HepG2 (cell line): ENCODE results near the gene NDUFB6. TPM values are rescaled to one million over a fixed set of nuclear protein-coding genes. Genes with fewer than 3 reads are reported as not detected.

Source experiments
- ATF4 ChIP-seq, 2 experiments: fragments of 450-650 bp in 1 of 2; sonication (generic) in 1 of 2; formaldehyde crosslinking; IDR thresholded peaks; 2 replicates each; pipeline versions ENCODE4 v1.5.0 to v1.8.0; 2020 to 2022; ENCODE audit warnings: mild to moderate bottlenecking in 1 of 2, missing genetic modification reagents in 1 of 2
- DMAP1 ChIP-seq: IDR thresholded peaks from 2 replicates; pipeline ENCODE4 v1.6.1; 2016
- DMTF1 ChIP-seq: sonication (generic); formaldehyde crosslinking; IDR thresholded peaks from 2 replicates; pipeline ENCODE4 v1.4.0; 2020; ENCODE audit warnings: mild to moderate bottlenecking, missing genetic modification reagents
- GMEB1 ChIP-seq: sonication (generic); formaldehyde crosslinking; IDR thresholded peaks from 2 replicates; pipeline ENCODE4 v1.5.1; 2020; ENCODE audit warnings: missing genetic modification reagents, mild to moderate bottlenecking, borderline replicate concordance
- KLF16 ChIP-seq, 2 experiments: sonication (generic) in 1 of 2; formaldehyde crosslinking in 1 of 2; IDR thresholded peaks; 2 replicates each; pipeline versions ENCODE4 v1.6.1 to v1.8.0; 2016 to 2023; ENCODE audit warnings: missing genetic modification reagents in 2 of 2, missing compliant biosample characterization in 1 of 2
- MLLT10 ChIP-seq: sonication (generic); formaldehyde crosslinking; IDR thresholded peaks from 2 replicates; pipeline ENCODE4 v1.4.0; 2020; ENCODE audit warnings: missing genetic modification reagents
- MLX ChIP-seq: IDR thresholded peaks from 2 replicates; pipeline ENCODE4 v1.6.1; 2016
- MYC ChIP-seq: sonication (generic); formaldehyde crosslinking; IDR thresholded peaks from 2 replicates; pipeline ENCODE4 v1.9.0; 2021; ENCODE audit warnings: missing genetic modification reagents, borderline replicate concordance
- NFKB2 ChIP-seq: sonication (generic); formaldehyde crosslinking; IDR thresholded peaks from 2 replicates; pipeline ENCODE4 v1.4.0; 2020; ENCODE audit warnings: missing genetic modification reagents, borderline replicate concordance
- ONECUT2 ChIP-seq: sonication (generic); formaldehyde crosslinking; IDR thresholded peaks from 2 replicates; pipeline ENCODE4 v1.4.0; 2020; ENCODE audit warnings: missing genetic modification reagents
- TBP ChIP-seq: sonication (generic); formaldehyde crosslinking; IDR thresholded peaks from 2 replicates; pipeline ENCODE4 v1.5.0; 2020; ENCODE audit warnings: missing genetic modification reagents
- TCF12 ChIP-seq, 2 experiments: fragments of 450-650 bp in 1 of 2; sonication (generic) in 1 of 2; formaldehyde crosslinking in 1 of 2; IDR thresholded peaks; 2 replicates each; pipeline versions ENCODE4 v1.6.1 to v1.8.0; 2017 to 2022; ENCODE audit warnings: antibody characterized with exemption in 1 of 2, mild to moderate bottlenecking in 1 of 2, missing genetic modification reagents in 1 of 2, moderate library complexity in 1 of 2
- THRA ChIP-seq: sonication (generic); formaldehyde crosslinking; IDR thresholded peaks from 2 replicates; pipeline ENCODE4 v1.4.0; 2020; ENCODE audit warnings: missing genetic modification reagents, borderline replicate concordance
- ZFP90 ChIP-seq: sonication (generic); formaldehyde crosslinking; IDR thresholded peaks from 2 replicates; pipeline ENCODE4 v1.8.0; 2022; ENCODE audit warnings: missing genetic modification reagents, mild to moderate bottlenecking, inconsistent platforms, borderline replicate concordance
- ZNF225 ChIP-seq: sonication (generic); formaldehyde crosslinking; IDR thresholded peaks from 2 replicates; pipeline ENCODE4 v1.4.0; 2020; ENCODE audit warnings: mild to moderate bottlenecking, missing genetic modification reagents
- ZNF292 ChIP-seq: sonication (generic); formaldehyde crosslinking; IDR thresholded peaks from 2 replicates; pipeline ENCODE4 v1.8.1; 2022; ENCODE audit warnings: mild to moderate bottlenecking, low read depth, missing genetic modification reagents, borderline replicate concordance
- ZNF34 ChIP-seq: sonication (generic); formaldehyde crosslinking; IDR thresholded peaks from 2 replicates; pipeline ENCODE4 v1.4.0; 2020; ENCODE audit warnings: mild to moderate bottlenecking, missing genetic modification reagents, borderline replicate concordance
- ZNF543 ChIP-seq: sonication (generic); formaldehyde crosslinking; IDR thresholded peaks from 2 replicates; pipeline ENCODE4 v1.4.0; 2020; ENCODE audit warnings: mild to moderate bottlenecking, missing genetic modification reagents
- ZNF547 ChIP-seq: sonication (generic); formaldehyde crosslinking; IDR thresholded peaks from 2 replicates; pipeline ENCODE4 v1.5.1; 2020; ENCODE audit warnings: mild to moderate bottlenecking, missing genetic modification reagents
- ZNF567 ChIP-seq: sonication (generic); formaldehyde crosslinking; IDR thresholded peaks from 2 replicates; pipeline ENCODE4 v1.8.1; 2023; ENCODE audit warnings: mild to moderate bottlenecking, missing genetic modification reagents, borderline replicate concordance
- ZNF766 ChIP-seq: sonication (generic); formaldehyde crosslinking; IDR thresholded peaks from 2 replicates; pipeline ENCODE4 v1.5.0; 2020; ENCODE audit warnings: missing genetic modification reagents, borderline replicate concordance
- ZSCAN20 ChIP-seq: sonication (generic); formaldehyde crosslinking; IDR thresholded peaks from 2 replicates; pipeline ENCODE4 v1.4.0; 2020; ENCODE audit warnings: missing genetic modification reagents, mild to moderate bottlenecking, borderline replicate concordance
- polyA plus RNA-seq, 8 experiments: library from polyadenylated mRNA; depleted of rRNA in 3 of 8; stranded (reverse) in 7 of 8; unstranded in 1 of 8; fragments of >200 nt; fragmentation: Illumina TruSeq in 4 of 8; extraction: Trizol in 4 of 8; gene quantifications; 2 replicates each; pipeline versions ENCODE4 v1.2.1 to v1.2.3, GENCODE V29; 2011 to 2016; ENCODE audit warnings: low read depth in 4 of 8, missing spikeins in 1 of 8, mixed read lengths in 1 of 8; ENCODE audit not compliant: insufficient read depth in 1 of 8
- total RNA-seq, 5 experiments: library from RNA; depleted of rRNA; stranded (reverse); fragments of >200 nt; fragmentation: Illumina TruSeq; extraction: Trizol; gene quantifications; 2 replicates each; pipeline ENCODE4 v1.2.3, GENCODE V29; 2016; ENCODE audit warnings: low read depth in 1 of 5

NDUFB6 gene
- total and polyA plus RNA-seq, 2 of the 13 experiments (the other 11 are each of a cell fraction or from before 2014, with no cell fraction given), result 31.2 to 81.9 TPM

GRCh38 chr9:32552172-32552872, 20.6 kb downstream of the NDUFB6 start, which contains the start of the genes SMIM27 and TOPORS (continued):
- peak; percentile 74 for TF ChIP-seq GMEB1
- TF ChIP-seq ZNF292 (CRISPR knock-in tag), result 0 out of 2 replicates have a peak, but pooled peaks have one; percentile 62
- TF ChIP-seq ZSCAN20 (CRISPR knock-in tag), result 0 out of 2 replicates have a peak, but pooled peaks have one; percentile 54
- TF ChIP-seq DMTF1 (CRISPR knock-in tag), result 0 out of 2 replicates have a peak, but pooled peaks have one; percentile 58
- TF ChIP-seq TCF12 (IDR thresholded peaks at IDR 0.05), result no peak
- peak; percentile 82; the same call in 1 of the 2 replicates for TF ChIP-seq TCF12 (CRISPR knock-in tag; IDR thresholded peaks at IDR 0.05)
- TF ChIP-seq DMAP1 (CRISPR knock-in tag), result peak; percentile 89
- peak; percentile 80 for TF ChIP-seq MLX (CRISPR knock-in tag)
- TF ChIP-seq ZFP90 (CRISPR knock-in tag), result no peak
- no peak for TF ChIP-seq MLLT10 (CRISPR knock-in tag)
- TF ChIP-seq ZNF766, result no peak
- no peak for TF ChIP-seq ZNF567 (CRISPR knock-in tag)
- peak; percentile 83; the same call in 1 of the 2 replicates for TF ChIP-seq ZNF34
- peak in 1 of 2 experiments; percentile 69; a peak in 1 of 4 replicates for TF ChIP-seq KLF16 (CRISPR knock-in tag; IDR thresholded peaks at IDR 0.05)
- TF ChIP-seq ZNF543 (CRISPR knock-in tag), result peak; percentile 79; the same call in 1 of the 2 replicates
- peak; percentile 52 for TF ChIP-seq THRA
- TF ChIP-seq ATF4 (CRISPR knock-in tag; IDR thresholded peaks at IDR 0.05), result 0 out of 4 replicates have a peak, but pooled peaks of 1 of the 2 experiments have one; percentile 42
- no peak for TF ChIP-seq TBP (CRISPR knock-in tag)
- TF ChIP-seq ZNF225 (CRISPR knock-in tag), result peak; percentile 96; the same call in 1 of the 2 replicates
- TF ChIP-seq MYC, result peak; percentile 79; the same call in 1 of the 2 replicates
- peak; percentile 66 for TF ChIP-seq ZNF547 (CRISPR knock-in tag)
- peak; percentile 88; the same call in 1 of the 2 replicates for TF ChIP-seq NFKB2 (CRISPR knock-in tag)
- TF ChIP-seq ONECUT2 (CRISPR knock-in tag), result no peak
